Prostate gland (tissue), 2 donors: Measurements from ENCODE around the gene MFSD2A.

Source experiments
- POLR2A ChIP-seq: fragments of 450-650 bp; IDR thresholded peaks from one replicate; pipeline ENCODE4 v1.6.1; 2016; ENCODE audit warnings: antibody characterized with exemption, mild to moderate bottlenecking
- POLR2AphosphoS5 ChIP-seq: sonication (generic); formaldehyde crosslinking; IDR thresholded peaks from one replicate; pipeline ENCODE4 v1.6.1; 2017; ENCODE audit warnings: antibody characterized with exemption
- TF ChIP-seq, protein P1 (sequence below), 4 experiments: fragments of 200-600 bp in 2 of 4; fragments of 450-650 bp in 2 of 4; sonication (generic) in 2 of 4; IDR thresholded peaks; 1 replicate in 3 of 4; 2 replicates in 1 of 4; pipeline ENCODE4 v1.5.1; 2016 to 2019; ENCODE audit warnings: antibody characterized with exemption in 4 of 4, mild to moderate bottlenecking in 2 of 4, moderate library complexity in 2 of 4

DNA sequence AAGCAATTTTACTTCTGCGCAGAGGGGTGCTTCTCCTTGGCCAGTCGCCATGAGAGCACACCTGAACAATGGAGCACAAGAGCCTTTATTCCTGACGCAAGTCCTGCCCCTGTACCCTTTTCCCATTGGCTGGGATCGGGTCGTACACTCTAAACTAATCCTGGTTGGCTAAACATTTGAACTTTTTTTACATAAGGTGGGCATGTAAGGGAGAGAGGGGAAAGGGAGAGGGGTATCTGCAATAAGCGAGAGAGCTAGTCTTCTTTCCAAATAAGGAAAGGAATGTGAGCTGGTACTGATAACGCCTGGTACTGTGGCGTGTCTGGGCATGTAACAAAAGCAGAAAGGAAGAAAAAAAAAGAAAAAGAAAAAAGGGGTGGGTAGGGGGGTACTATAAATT, 21.8 kb downstream of the MFSD2A start:
- TF ChIP-seq POLR2AphosphoS5 (no peak), POLR2A (no peak)
- TF ChIP-seq, protein P1, sequence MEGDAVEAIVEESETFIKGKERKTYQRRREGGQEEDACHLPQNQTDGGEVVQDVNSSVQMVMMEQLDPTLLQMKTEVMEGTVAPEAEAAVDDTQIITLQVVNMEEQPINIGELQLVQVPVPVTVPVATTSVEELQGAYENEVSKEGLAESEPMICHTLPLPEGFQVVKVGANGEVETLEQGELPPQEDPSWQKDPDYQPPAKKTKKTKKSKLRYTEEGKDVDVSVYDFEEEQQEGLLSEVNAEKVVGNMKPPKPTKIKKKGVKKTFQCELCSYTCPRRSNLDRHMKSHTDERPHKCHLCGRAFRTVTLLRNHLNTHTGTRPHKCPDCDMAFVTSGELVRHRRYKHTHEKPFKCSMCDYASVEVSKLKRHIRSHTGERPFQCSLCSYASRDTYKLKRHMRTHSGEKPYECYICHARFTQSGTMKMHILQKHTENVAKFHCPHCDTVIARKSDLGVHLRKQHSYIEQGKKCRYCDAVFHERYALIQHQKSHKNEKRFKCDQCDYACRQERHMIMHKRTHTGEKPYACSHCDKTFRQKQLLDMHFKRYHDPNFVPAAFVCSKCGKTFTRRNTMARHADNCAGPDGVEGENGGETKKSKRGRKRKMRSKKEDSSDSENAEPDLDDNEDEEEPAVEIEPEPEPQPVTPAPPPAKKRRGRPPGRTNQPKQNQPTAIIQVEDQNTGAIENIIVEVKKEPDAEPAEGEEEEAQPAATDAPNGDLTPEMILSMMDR (IDR thresholded peaks at IDR 0.05): no peak
